ENCODE data around the gene RPS28. TPM values are rescaled to one million over a fixed set of nuclear protein-coding genes. Genes with fewer than 3 reads are reported as not detected.

Gene RPS28
- total and polyA plus RNA-seq, 2 donors from 2014 or later: 1,258 to 1,887 TPM

- peak overlapping the region; percentile 37 to 47 for H3K27ac ChIP-seq (ENCODE audit: low read depth in 2 of 2, low read length in 2 of 2)
- no peak for FAIRE-seq
- no peaks in the 10 kb centered on the region for H3K36me3 ChIP-seq (ENCODE audit: control insufficient read depth in 2 of 3, insufficient read depth in 3 of 3, low read length in 3 of 3)
- no peaks in the 10 kb centered on the region for H3K9me3 ChIP-seq (ENCODE audit: control insufficient read depth in 2 of 3, insufficient read depth in 1 of 3, low read length in 3 of 3)
- peaks cover 3% of the 10 kb centered on the region for H3K27me3 ChIP-seq (ENCODE audit: control insufficient read depth, insufficient read depth, low read length)
- peak; percentile 93 to 98 (median 93) for DNase-seq
- H3K4me3 ChIP-seq (ENCODE audit: low read length in 3 of 3): no peak overlapping the region
- intact Hi-C loops (cut with DNase I): no loop called here
- TF ChIP-seq CTCF (IDR thresholded peaks at IDR 0.05; ENCODE audit: borderline replicate concordance, extremely low read depth, insufficient read depth): no peak
- H3K4me1 ChIP-seq (ENCODE audit: control insufficient read depth in 2 of 3, insufficient read depth in 2 of 3, low read depth in 1 of 3, low read length in 3 of 3): peaks cover 0 to 20% (median 3%) of the 10 kb centered on the region in 3 donors
- no peak overlapping the region for H3K9ac ChIP-seq (ENCODE audit: low read length in 3 of 3)
These were observed 46.2 kb downstream of the RPS28 start for GRCh38 chr19:8367327-8368001.

- intact Hi-C loops (cut with DNase I): no loop called here
- Histone ChIP-seq H3K9me3 (ENCODE audit: control insufficient read depth in 2 of 3, insufficient read depth in 1 of 3, low read length in 3 of 3) (no peaks in the 10 kb centered on the region), H3K9ac (ENCODE audit: low read length in 3 of 3) (no peak overlapping the region), H3K36me3 (ENCODE audit: control insufficient read depth in 2 of 3, insufficient read depth in 3 of 3, low read length in 3 of 3) (no peaks in the 10 kb centered on the region), H3K4me1 (ENCODE audit: control insufficient read depth in 2 of 3, insufficient read depth in 2 of 3, low read depth in 1 of 3, low read length in 3 of 3) (peaks cover 0 to 12% (median 3%) of the 10 kb centered on the region in 3 donors), H3K27me3 (ENCODE audit: control insufficient read depth, insufficient read depth, low read length) (no peaks in the 10 kb centered on the region), H3K4me3 (ENCODE audit: low read length in 3 of 3) (no peak overlapping the region), H3K27ac (ENCODE audit: low read depth in 2 of 2, low read length in 2 of 2) (no peak overlapping the region)
- DNase-seq (peak in 1 of 5 donors; percentile 42), FAIRE-seq (no peak)
- no peak for TF ChIP-seq CTCF (IDR thresholded peaks at IDR 0.05; ENCODE audit: borderline replicate concordance, extremely low read depth, insufficient read depth)
These were observed 49.1 kb downstream of the RPS28 start for GRCh38 chr19:8370176-8371010.

GRCh38 chr19:8371011-8371804 is 49.9 kb downstream of the RPS28 start:
- H3K4me3 ChIP-seq (ENCODE audit: low read length in 3 of 3): no peak overlapping the region
- H3K27ac ChIP-seq (ENCODE audit: low read depth in 2 of 2, low read length in 2 of 2): no peak overlapping the region
- DNase-seq (peak in 1 of 5 donors; percentile 37), FAIRE-seq (no peak)
- TF ChIP-seq CTCF (IDR thresholded peaks at IDR 0.05; ENCODE audit: borderline replicate concordance, extremely low read depth, insufficient read depth): no peak
- no peaks in the 10 kb centered on the region for H3K36me3 ChIP-seq (ENCODE audit: control insufficient read depth in 2 of 3, insufficient read depth in 3 of 3, low read length in 3 of 3)
- intact Hi-C loops (cut with DNase I): no loop called here
- no peaks in the 10 kb centered on the region for H3K9me3 ChIP-seq (ENCODE audit: control insufficient read depth in 2 of 3, insufficient read depth in 1 of 3, low read length in 3 of 3)
- H3K4me1 ChIP-seq (ENCODE audit: control insufficient read depth in 2 of 3, insufficient read depth in 2 of 3, low read depth in 1 of 3, low read length in 3 of 3): peaks cover 0 to 12% (median 3%) of the 10 kb centered on the region in 3 donors
- no peak overlapping the region for H3K9ac ChIP-seq (ENCODE audit: low read length in 3 of 3)
- H3K27me3 ChIP-seq (ENCODE audit: control insufficient read depth, insufficient read depth, low read length): no peaks in the 10 kb centered on the region

Other genes with a start within 250 kb of the RPS28 start
- gene FBN3, start 171.9 kb upstream of the RPS28 start, total RNA-seq: 0.44 TPM
- 0.56 TPM for gene FBN3, start 171.9 kb upstream of the RPS28 start, polyA plus RNA-seq (ENCODE audit: insufficient read depth, low read depth, low replicate concordance)
- 36.5 TPM for gene CERS4, start 112.1 kb upstream of the RPS28 start, total RNA-seq
- 65.5 TPM for gene CERS4, start 112.1 kb upstream of the RPS28 start, polyA plus RNA-seq (ENCODE audit: insufficient read depth, low read depth, low replicate concordance)
- 26.1 TPM for gene CD320, start 13.1 kb upstream of the RPS28 start, total RNA-seq
- 63.1 TPM for gene CD320, start 13.1 kb upstream of the RPS28 start, polyA plus RNA-seq (ENCODE audit: insufficient read depth, low read depth, low replicate concordance)
- gene NDUFA7, start 121 bp upstream of the RPS28 start, total RNA-seq: 51.2 TPM
- 304 TPM for gene NDUFA7, start 121 bp upstream of the RPS28 start, polyA plus RNA-seq (ENCODE audit: insufficient read depth, low read depth, low replicate concordance)
- gene KANK3, start 21.8 kb downstream of the RPS28 start, total RNA-seq: 26.6 TPM
- gene KANK3, start 21.8 kb downstream of the RPS28 start, polyA plus RNA-seq (ENCODE audit: insufficient read depth, low read depth, low replicate concordance): 15.0 TPM
- 7.2 TPM for gene ANGPTL4, start 42.7 kb downstream of the RPS28 start, total RNA-seq
- 40.3 TPM for gene ANGPTL4, start 42.7 kb downstream of the RPS28 start, polyA plus RNA-seq (ENCODE audit: insufficient read depth, low read depth, low replicate concordance)
- 146 TPM for gene RAB11B, start 68.9 kb downstream of the RPS28 start, total RNA-seq
- gene RAB11B, start 68.9 kb downstream of the RPS28 start, polyA plus RNA-seq (ENCODE audit: insufficient read depth, low read depth, low replicate concordance): 148 TPM
- gene MARCHF2, start 91.8 kb downstream of the RPS28 start, total RNA-seq: 48.4 TPM
- 46.5 TPM for gene MARCHF2, start 91.8 kb downstream of the RPS28 start, polyA plus RNA-seq (ENCODE audit: insufficient read depth, low read depth, low replicate concordance)
- 164 TPM for gene HNRNPM, start 123.5 kb downstream of the RPS28 start, total RNA-seq
- 103 TPM for gene HNRNPM, start 123.5 kb downstream of the RPS28 start, polyA plus RNA-seq (ENCODE audit: insufficient read depth, low read depth, low replicate concordance)
- 4.6 TPM for gene PRAM1, start 181.1 kb downstream of the RPS28 start, total RNA-seq
- gene PRAM1, start 181.1 kb downstream of the RPS28 start, polyA plus RNA-seq (ENCODE audit: insufficient read depth, low read depth, low replicate concordance): 0.99 TPM
- 29.6 TPM for gene ZNF414, start 192.7 kb downstream of the RPS28 start, total RNA-seq
- gene ZNF414, start 192.7 kb downstream of the RPS28 start, polyA plus RNA-seq (ENCODE audit: insufficient read depth, low read depth, low replicate concordance): 20.4 TPM

All from kidney (tissue), 14 donors.